ENCODE measurements around the gene CRKL. TPM values are rescaled to one million over a fixed set of nuclear protein-coding genes. Genes with fewer than 3 reads are reported as not detected.

CRKL gene
- polyA plus RNA-seq, 3 donors = 26.0 to 37.5 (median 29.4) TPM

DNA sequence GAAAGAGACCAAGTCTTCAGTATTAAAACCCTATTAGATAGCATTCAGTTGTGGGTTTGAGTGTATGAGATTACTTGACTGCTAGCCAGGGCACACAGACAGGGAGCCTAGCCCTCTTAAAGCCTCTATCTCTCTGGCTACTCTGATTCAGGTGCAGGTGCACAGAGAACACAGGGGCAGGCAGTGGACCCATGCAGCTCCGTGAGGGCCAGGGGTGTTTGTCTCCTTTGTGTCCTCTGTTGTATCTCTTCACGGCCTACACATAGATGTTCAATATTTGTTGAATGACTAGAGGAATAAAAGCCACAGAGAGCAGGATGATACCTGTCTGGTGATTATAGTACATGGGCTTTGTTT, 28.3 kb downstream of the CRKL start:
- 100% methylated on average over 2 of the region's 2 CpGs for WGBS (ENCODE audit: insufficient coverage)
- Histone ChIP-seq H3K4me3 (replicated peaks in 1 of 3; ENCODE audit: low read depth in 2 of 3, low read length in 3 of 3) (no peak overlapping the region), H3K9me3 (replicated peaks in 1 of 2; ENCODE audit: control insufficient read depth in 1 of 2, insufficient read depth in 1 of 2, low read length in 2 of 2) (no peaks in the 10 kb centered on the region), H3K4me1 (ENCODE audit: control insufficient read depth in 1 of 2, insufficient read depth in 2 of 2, low read length in 2 of 2) (no peaks in the 10 kb centered on the region), H3K4me2 (replicated peaks; ENCODE audit: extremely low read depth, low read length, poor library complexity, severe bottlenecking) (no peak overlapping the region), H3K9ac (ENCODE audit: insufficient read depth, low read length, poor library complexity, severe bottlenecking) (no peak overlapping the region), H2AFZ (ENCODE audit: insufficient read depth, low read depth, low read length, poor library complexity, severe bottlenecking) (no peak overlapping the region), H3K79me2 (ENCODE audit: insufficient read depth, low read length) (peaks cover 98% of the 10 kb centered on the region), H3K27ac (ENCODE audit: low read depth in 1 of 2, low read length in 2 of 2) (peak overlapping the region in 1 of 2 donors; percentile 36), H4K20me1 (ENCODE audit: insufficient read depth, low read length) (peaks cover 98% of the 10 kb centered on the region), H3K36me3 (replicated peaks in 1 of 2; ENCODE audit: control insufficient read depth in 1 of 2, insufficient read depth in 2 of 2, low read length in 2 of 2) (peaks cover 14 to 55% of the 10 kb centered on the region in 2 donors), H3K27me3 (ENCODE audit: control insufficient read depth in 2 of 2, insufficient read depth in 2 of 2, low read length in 2 of 2) (no peaks in the 10 kb centered on the region)
- no peak overlapping the region for H3K4me3 Mint-ChIP-seq
- H3K9me3 Mint-ChIP-seq = no peaks in the 10 kb centered on the region
- TF ChIP-seq, protein P1, sequence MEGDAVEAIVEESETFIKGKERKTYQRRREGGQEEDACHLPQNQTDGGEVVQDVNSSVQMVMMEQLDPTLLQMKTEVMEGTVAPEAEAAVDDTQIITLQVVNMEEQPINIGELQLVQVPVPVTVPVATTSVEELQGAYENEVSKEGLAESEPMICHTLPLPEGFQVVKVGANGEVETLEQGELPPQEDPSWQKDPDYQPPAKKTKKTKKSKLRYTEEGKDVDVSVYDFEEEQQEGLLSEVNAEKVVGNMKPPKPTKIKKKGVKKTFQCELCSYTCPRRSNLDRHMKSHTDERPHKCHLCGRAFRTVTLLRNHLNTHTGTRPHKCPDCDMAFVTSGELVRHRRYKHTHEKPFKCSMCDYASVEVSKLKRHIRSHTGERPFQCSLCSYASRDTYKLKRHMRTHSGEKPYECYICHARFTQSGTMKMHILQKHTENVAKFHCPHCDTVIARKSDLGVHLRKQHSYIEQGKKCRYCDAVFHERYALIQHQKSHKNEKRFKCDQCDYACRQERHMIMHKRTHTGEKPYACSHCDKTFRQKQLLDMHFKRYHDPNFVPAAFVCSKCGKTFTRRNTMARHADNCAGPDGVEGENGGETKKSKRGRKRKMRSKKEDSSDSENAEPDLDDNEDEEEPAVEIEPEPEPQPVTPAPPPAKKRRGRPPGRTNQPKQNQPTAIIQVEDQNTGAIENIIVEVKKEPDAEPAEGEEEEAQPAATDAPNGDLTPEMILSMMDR (IDR thresholded peaks at IDR 0.05) = no peak
- peak overlapping the region in 1 of 7 donors; percentile 18 for H3K27ac Mint-ChIP-seq
- intact Hi-C loops (cut with micrococcal nuclease) = no loop called here
- H3K36me3 Mint-ChIP-seq = peaks cover 15 to 49% of the 10 kb centered on the region in 2 donors
- peaks cover 0 to 2% (median 0%) of the 10 kb centered on the region in 3 donors for H3K27me3 Mint-ChIP-seq (ENCODE audit: low read depth in 3 of 3)
- no peak for DNase-seq
- peaks cover 15% of the 10 kb centered on the region for H3K4me1 Mint-ChIP-seq

DNA sequence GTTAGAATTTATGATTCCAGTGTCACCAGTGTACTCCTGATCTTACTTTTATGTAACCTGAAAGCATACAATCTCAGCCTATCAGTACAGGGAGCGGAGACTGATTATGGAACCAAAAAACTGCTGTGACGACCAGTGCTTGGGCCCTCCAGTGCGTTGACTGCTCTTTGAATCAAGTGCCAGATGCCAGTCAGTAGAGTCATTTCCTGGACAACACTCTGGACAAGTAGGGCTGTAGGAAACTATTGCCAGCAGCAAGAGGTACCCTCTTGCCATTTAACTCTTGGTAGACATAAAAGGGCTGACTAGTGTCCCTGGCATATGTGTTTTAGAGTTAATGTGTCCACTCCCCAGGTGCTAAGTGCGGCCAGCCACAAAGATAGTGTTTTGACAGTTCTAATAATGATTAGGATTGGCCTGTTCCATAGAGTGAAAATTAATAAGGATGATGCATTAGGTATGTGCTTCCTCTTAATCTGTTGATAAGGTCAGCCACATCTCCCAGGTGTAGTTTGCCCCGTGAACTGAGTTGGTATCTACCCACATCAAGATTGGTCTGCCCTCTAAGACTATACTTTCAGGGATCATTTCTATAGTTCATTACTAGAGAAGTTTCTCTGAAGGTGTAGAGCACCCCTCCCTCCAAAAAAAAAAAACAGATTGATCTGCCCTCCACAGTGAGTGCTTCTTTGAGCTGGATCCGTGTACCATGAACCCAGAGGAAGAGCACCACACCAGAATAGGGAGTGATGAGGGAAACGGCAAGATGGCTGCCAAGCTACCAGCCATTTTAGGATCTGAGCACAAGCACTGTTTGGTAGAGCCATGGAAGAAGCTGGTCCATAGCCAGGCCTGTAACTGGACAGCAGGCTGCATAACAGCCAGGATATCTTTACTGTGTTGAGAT, 29.1 kb downstream of the CRKL start:
- no peak overlapping the region for H3K4me3 ChIP-seq (replicated peaks in 1 of 3; ENCODE audit: low read depth in 2 of 3, low read length in 3 of 3)
- TF ChIP-seq, protein P1 (IDR thresholded peaks at IDR 0.05) = no peak
- Mint-ChIP-seq H3K36me3 (peaks cover 21 to 49% of the 10 kb centered on the region in 2 donors), H3K27ac (peak overlapping the region in 4 of 7 donors; percentile 19 to 66 (median 46)), H3K4me1 (peaks cover 15% of the 10 kb centered on the region), H3K4me3 (no peak overlapping the region), H3K27me3 (ENCODE audit: low read depth in 3 of 3) (peaks cover 0 to 2% (median 0%) of the 10 kb centered on the region in 3 donors), H3K9me3 (no peaks in the 10 kb centered on the region)
- intact Hi-C loops (cut with micrococcal nuclease) = no loop called here
- DNase-seq = no peak
- no peak overlapping the region for H2AFZ ChIP-seq (ENCODE audit: insufficient read depth, low read depth, low read length, poor library complexity, severe bottlenecking)
- H3K4me2 ChIP-seq (replicated peaks; ENCODE audit: extremely low read depth, low read length, poor library complexity, severe bottlenecking) = no peak overlapping the region
- WGBS (ENCODE audit: insufficient coverage) = 96% methylated on average over 5 of the region's 7 CpGs
- peaks cover 21 to 56% of the 10 kb centered on the region in 2 donors for H3K36me3 ChIP-seq (replicated peaks in 1 of 2; ENCODE audit: control insufficient read depth in 1 of 2, insufficient read depth in 2 of 2, low read length in 2 of 2)
- H3K27ac ChIP-seq (ENCODE audit: low read depth in 1 of 2, low read length in 2 of 2) = peak overlapping the region in 1 of 2 donors; percentile 36
- peaks cover 99% of the 10 kb centered on the region for H3K79me2 ChIP-seq (ENCODE audit: insufficient read depth, low read length)
- no peaks in the 10 kb centered on the region for H3K27me3 ChIP-seq (ENCODE audit: control insufficient read depth in 2 of 2, insufficient read depth in 2 of 2, low read length in 2 of 2)
- H3K4me1 ChIP-seq (ENCODE audit: control insufficient read depth in 1 of 2, insufficient read depth in 2 of 2, low read length in 2 of 2) = no peaks in the 10 kb centered on the region
- peaks cover 99% of the 10 kb centered on the region for H4K20me1 ChIP-seq (ENCODE audit: insufficient read depth, low read length)
- no peak overlapping the region for H3K9ac ChIP-seq (ENCODE audit: insufficient read depth, low read length, poor library complexity, severe bottlenecking)
- H3K9me3 ChIP-seq (replicated peaks in 1 of 2; ENCODE audit: control insufficient read depth in 1 of 2, insufficient read depth in 1 of 2, low read length in 2 of 2) = no peaks in the 10 kb centered on the region

All from CD14-positive monocyte (primary cell).